ENCODE results near the gene TPST2. TPM values are rescaled to one million over a fixed set of nuclear protein-coding genes. Genes with fewer than 3 reads are reported as not detected.

The TPST2 gene
- total and polyA plus RNA-seq, 2 donors (not counting 3 experiments of a cell fraction or from before 2014, with no cell fraction given): 49.4 to 121 TPM

GRCh38 chr22:26618455-26618854 lies 28.5 kb upstream of the TPST2 start:
- no peak overlapping the region for H3K27ac ChIP-seq (ENCODE audit: insufficient read depth, low read depth, low read length)
- ChIA-PET POLR2A (no interaction called here), CTCF (interaction anchor here (0.5 kb wide), 1 partner anchor 11 kb away, joined by 4 read pairs; no protein-coding TSS in a partner anchor)
- H3K27me3 ChIP-seq (ENCODE audit: control insufficient read depth in 2 of 2, insufficient read depth in 2 of 2, low read length in 2 of 2): peaks cover 3 to 8% of the 10 kb centered on the region in 2 experiments
- no peaks in the 10 kb centered on the region for H3K36me3 ChIP-seq (ENCODE audit: control insufficient read depth in 2 of 2, extremely low read depth in 1 of 2, insufficient read depth in 2 of 2, low read length in 2 of 2)
- no peaks in the 10 kb centered on the region for H3K9me3 ChIP-seq (replicated peaks; ENCODE audit: control insufficient read depth, insufficient read depth, low read length)
- H2AFZ ChIP-seq (ENCODE audit: low read depth, low read length): no peak overlapping the region
- no peaks in the 10 kb centered on the region for H3K4me1 ChIP-seq (ENCODE audit: control insufficient read depth, extremely low read depth, insufficient read depth, low read length)
- H4K20me1 ChIP-seq (replicated peaks; ENCODE audit: control insufficient read depth, extremely low read depth, insufficient read depth, low read length): no peaks in the 10 kb centered on the region
- no peak overlapping the region for H3K9ac ChIP-seq (replicated peaks; ENCODE audit: extremely low read depth, insufficient read depth, low read length)
- dilution Hi-C loops (cut with MboI; ENCODE audit: extremely low pct_ligation_motif_present, low sequenced_read_pairs): no loop called here
- no peaks in the 10 kb centered on the region for H3K79me2 ChIP-seq (ENCODE audit: control insufficient read depth, insufficient read depth, low read length)
- BruUV-seq (replicated peaks): no TSS peak
- intact Hi-C loops (cut with micrococcal nuclease): no loop called here
- H3K4me3 ChIP-seq (replicated peaks in 1 of 3; ENCODE audit: insufficient read depth in 1 of 3, low read depth in 1 of 3, low read length in 3 of 3): no peak overlapping the region
- no peak for TF ChIP-seq GATA2 (IDR thresholded peaks at IDR 0.05; ENCODE audit: insufficient read depth, insufficient read length, low read depth, low read length)
- no peak for TF ChIP-seq MYC (IDR thresholded peaks at IDR 0.05; ENCODE audit: low read depth, low read length)
- no peak for TF ChIP-seq CTCF (IDR thresholded peaks at IDR 0.05; ENCODE audit: extremely low read depth in 1 of 2, insufficient read depth in 1 of 2, low read depth in 1 of 2, low read length in 2 of 2)
- TF ChIP-seq JUN (IDR thresholded peaks at IDR 0.05; ENCODE audit: borderline replicate concordance, insufficient read depth, insufficient read length, low read depth): no peak
- TF ChIP-seq POLR2A (IDR thresholded peaks at IDR 0.05; ENCODE audit: low read depth, low read length): no peak
- no peak for TF ChIP-seq EZH2 (IDR thresholded peaks at IDR 0.05; ENCODE audit: borderline replicate concordance, low read depth, low read length, severe bottlenecking)
- no peak for TF ChIP-seq MAX (IDR thresholded peaks at IDR 0.05; ENCODE audit: insufficient read depth, insufficient read length)
- TF ChIP-seq POLR2AphosphoS5 (IDR thresholded peaks at IDR 0.05; ENCODE audit: insufficient read depth, low read depth, low read length): no peak
- no peak for TF ChIP-seq FOS (IDR thresholded peaks at IDR 0.05; ENCODE audit: borderline replicate concordance, insufficient read depth, low read length)
- no peak for FAIRE-seq
- DNase-seq (ENCODE audit: low read depth, low spot score): no peak
- H3K9me1 ChIP-seq (replicated peaks; ENCODE audit: control insufficient read depth, extremely low read depth, insufficient read depth, low read length): no peaks in the 10 kb centered on the region
- no peak overlapping the region for H3K4me2 ChIP-seq (ENCODE audit: insufficient read depth, low read length)
